IPS-18c (cell line): ENCODE data around the gene CAPG.
"Not testable (repeated sequence)": the region's sequence is repeated elsewhere in the genome, so short reads cannot be mapped to it uniquely, and the experiment has no call there.

Source experiments
- H3K4me3 ChIP-seq: 2 replicates; pipeline ENCODE4 v1.7.0; 2013; ENCODE audit warnings: low read depth, mild to moderate bottlenecking, low read length, moderate library complexity; ENCODE audit not compliant: insufficient read depth
- H3K9me3 ChIP-seq: one replicate; pipeline ENCODE4 v1.6.1; 2013; ENCODE audit warnings: mild to moderate bottlenecking, low read length, moderate library complexity; ENCODE audit not compliant: control insufficient read depth, insufficient read depth

CAPG gene

DNA sequence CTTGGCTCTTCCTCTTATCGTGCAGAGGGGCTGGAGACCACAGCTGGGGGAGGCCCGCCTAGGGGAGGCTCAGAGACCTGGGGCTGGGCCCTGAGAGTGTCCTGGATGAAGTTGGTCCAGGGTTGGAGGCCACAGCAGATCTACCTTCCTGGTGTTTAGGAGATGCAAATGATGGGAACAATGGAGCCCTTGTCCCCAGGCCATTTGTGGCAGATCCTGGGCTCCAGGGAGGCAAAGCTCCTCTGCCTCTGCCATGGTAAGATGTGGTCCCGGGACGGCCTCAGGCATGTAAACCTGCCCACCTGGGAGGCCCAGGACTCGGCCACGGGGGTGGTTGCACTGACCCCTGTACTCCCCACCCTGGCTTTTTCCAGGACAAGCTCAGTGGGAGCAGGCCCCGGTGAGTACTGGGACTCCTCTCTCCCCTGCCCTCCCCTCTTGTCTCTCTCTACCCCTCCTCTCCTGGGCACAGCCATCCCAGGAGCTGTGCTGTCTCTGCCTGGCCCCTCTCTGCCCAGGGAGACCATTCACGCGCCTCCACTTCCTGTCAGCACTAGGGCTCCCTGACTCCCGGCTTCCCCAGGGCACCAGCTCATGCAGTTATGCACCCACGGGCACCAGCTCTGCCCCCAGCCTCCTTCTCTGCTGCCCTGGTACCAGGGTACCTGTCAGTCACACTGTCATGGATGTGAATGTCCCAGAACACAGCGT, 19.2 kb upstream of the CAPG start:
- no peaks in the 10 kb centered on the region for H3K9me3 ChIP-seq
- no peak overlapping the region for H3K4me3 ChIP-seq

DNA sequence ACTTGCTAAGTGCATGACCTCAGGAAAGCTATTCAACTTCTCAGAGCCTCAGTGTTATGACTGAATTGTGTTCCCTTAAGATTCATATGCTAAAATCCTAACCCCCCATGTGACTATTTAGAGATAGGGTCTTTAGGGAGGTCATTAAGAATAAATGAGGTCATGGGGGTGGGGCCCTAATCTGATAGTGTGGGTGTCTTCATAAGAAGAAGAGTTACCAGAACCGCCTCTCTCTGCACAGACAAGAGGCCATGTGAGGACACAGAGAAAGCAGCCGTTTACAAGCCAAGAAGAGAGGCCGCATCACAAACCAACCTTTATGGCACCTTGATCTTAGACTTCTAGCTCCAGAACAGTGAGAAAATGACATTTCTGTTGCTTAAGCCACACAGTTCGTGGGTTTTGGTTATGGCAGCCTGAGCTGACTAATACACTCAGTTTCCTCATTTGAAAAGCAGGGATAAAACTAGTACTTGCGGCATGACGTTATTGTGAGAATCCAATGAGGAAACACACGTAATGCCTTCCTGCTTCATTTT, 18.2 kb upstream of the CAPG start:
- H3K9me3 ChIP-seq = no peaks in the 10 kb centered on the region
- no peak overlapping the region for H3K4me3 ChIP-seq

DNA sequence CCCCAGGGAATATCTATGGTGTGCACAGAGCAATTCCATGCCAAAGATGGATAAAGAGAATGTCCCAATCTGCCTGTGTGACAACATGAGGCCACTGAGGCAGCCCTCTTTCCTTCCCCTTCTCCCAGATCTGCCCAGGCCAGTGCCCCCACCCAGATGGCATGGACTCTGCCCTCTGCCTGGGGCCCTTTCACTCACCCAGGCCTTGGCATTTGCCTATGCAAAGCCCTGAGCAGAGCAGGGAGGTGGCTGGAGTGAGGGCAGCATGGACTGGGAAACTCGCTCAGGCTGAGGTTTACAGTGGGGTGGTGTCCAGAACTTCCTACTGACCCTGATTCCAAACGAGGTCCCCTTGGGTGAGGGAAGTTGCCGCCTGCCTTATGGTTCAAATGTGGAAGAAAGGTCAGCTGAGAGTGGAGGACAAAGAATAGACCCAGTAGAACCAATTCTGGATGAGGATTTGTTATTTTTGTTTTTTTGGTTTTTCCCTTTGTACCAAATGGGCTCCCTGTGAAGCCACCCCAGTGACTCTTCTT, 17.2 kb upstream of the CAPG start:
- H3K9me3 ChIP-seq = no peaks in the 10 kb centered on the region
- H3K4me3 ChIP-seq = no peak overlapping the region; the same call in 1 of the 2 replicates

DNA sequence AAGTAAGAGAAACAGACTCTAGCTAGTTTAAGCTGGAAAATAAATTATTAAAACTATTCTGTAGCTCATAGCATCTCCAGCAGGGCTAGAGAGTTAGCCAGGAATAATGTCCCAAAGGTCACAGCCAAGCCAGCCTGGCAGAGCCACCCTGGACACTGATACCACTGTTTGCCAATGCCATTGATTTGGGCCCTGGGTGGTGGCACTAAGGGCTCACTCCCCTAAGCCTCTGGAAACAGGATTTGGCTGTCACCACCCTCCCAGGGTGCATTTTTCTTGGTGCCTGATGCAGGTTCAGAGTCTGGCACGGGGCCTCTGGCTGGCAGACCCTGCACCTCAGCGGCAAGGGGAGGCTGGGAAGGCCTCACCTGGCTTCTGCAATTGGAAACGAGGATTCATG, 15.4 kb upstream of the CAPG start:
- Histone ChIP-seq H3K9me3 (no peaks in the 10 kb centered on the region), H3K4me3 (no peak overlapping the region)

DNA sequence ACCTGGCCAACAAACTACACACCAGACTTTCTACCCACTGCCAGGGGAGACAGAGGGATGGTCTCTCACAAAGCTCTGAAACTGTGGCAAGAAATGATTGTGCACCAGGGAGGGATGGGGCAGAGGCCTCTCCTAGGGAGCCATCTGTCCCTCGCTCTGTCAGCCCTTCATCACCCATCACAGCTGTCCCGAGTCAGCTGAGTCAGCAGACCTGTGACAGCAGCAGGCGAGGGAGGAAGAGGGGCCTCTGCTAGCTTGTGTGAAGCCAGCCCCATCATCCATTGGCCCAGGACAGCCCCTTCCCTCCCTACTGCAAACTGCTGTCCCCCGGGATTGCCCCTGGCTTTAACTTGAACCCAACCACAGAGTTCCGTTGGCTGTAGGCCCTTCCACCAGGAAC, 13.4 kb upstream of the CAPG start:
- no peak overlapping the region for H3K4me3 ChIP-seq
- no peaks in the 10 kb centered on the region for H3K9me3 ChIP-seq

DNA sequence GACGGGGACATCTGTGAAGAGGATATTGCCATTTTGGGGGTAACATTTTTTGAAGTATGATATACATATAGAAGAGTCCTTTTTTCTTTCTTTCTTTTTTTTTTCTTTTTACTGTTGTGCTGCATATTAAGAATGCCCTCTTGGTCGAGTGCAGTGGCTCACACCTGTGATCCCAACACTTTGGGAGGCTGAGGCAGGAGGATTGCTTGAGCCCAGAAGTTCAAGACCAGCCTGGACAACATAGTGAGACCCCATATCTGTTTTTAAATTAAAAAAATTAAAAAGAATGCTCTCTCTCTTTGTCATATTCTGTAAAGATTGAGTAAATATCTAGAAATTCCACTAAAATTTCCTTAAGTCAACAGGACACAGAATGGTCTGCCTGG, 11.9 kb upstream of the CAPG start:
- Histone ChIP-seq H3K9me3 (no peaks in the 10 kb centered on the region), H3K4me3 (no peak overlapping the region)

DNA sequence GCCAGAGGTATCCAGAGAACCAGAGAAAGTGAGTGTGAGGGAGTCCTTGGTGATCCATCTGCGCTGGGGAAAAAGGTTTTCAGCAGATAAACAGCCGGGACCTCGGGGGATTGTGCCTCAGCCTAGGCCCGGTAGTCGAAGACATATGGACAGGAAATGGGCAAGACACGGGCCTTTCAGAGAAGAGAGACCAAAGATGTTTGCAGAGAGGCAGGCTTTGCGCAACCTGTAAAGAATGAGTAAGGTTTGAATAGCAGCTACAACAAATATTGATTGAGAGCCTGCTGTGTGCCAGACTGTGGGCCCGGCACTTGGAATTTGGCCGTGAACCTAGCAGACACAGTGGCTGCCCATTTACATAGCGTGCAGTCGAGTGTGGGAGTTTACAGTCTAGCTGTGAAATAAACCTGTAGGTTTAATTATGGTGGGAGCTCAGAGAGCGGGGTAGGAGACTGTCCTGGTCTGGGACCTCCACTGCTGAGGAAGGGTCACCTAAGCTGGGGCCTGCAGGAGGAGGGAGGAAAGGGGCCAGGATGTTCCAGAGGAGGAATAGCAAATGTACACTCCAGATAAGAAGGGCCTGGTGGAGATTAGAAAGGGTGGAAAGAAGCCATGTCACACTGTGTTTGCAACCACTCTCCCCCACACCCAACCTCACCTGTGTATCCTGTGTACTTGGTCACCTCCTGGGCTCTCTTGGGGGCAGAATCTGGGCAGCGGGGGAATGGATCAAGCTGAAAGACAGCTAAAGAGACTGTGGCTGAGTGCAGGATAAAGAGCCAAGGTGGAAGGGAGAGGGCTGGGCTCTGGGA, 11.3 kb upstream of the CAPG start:
- Histone ChIP-seq H3K4me3 (no peak overlapping the region), H3K9me3 (no peaks in the 10 kb centered on the region)

DNA sequence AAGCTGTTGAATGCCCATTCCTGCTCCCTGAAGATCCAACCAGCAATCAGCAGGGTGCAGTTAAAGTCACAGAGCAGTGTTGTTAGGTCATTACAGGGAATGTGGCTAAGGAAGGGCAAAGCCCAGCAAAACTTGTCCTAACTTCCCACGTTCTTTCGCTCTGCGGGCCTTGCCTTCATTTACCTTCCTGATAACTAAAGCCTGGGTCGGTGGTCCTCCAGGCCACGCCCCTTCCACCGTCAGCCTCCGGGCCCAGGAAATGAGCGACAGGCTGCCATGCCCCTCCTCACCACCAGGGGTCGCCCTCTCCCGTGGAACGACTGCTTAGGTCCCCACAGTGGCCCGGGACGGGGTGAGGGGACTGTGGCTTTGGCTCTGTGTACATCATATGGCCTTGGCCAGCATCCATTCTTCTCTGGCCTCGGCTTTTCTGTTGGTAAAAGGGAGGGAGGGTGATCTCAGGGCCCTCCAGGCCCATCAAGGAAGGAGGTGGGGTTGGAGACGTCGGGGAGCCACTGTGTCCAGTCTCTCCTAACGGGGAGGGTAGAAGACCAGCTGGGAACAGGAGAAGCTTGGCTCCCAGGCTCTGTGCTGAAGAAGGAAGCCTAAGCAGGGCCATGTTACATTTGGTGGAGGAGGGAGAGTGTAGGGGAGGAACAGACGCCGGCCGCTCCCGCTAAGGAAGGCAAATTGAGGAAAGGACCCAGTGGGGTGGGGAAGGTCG, 10.5 kb upstream of the CAPG start:
- H3K9me3 ChIP-seq = no peaks in the 10 kb centered on the region
- no peak overlapping the region for H3K4me3 ChIP-seq

DNA sequence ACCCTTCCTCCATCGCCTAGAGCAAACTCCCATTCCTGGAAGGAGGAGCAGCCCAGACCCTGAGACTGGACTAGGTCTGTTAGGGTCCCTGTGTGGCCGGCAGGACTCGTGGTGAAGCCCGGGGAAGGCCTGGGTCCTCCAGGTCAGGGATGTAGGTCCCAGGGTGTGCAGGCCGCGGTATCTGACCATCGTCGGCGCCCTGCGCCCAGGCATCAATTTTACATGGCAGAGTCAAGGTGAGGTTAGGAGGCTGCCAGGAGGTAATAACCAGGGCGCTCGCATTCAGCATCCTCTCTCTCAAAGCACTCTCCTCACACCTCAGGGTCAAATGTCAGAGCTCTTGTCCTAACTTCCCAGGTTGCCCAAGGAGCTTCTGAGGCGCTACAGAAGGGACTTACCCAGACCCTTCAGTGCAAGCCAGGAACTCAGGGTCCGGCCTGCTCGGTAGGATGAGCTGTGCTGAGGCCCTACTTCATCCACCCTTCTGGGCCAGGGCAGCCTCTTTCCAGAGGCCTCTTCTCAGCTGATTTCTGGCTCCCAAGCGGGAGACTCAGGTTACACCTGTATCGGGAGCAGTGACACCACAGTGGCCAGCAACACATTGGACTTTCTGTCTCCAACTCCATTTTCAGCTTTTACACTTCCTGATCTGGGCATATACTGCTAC, 9.0 kb upstream of the CAPG start:
- Histone ChIP-seq H3K9me3 (no peaks in the 10 kb centered on the region), H3K4me3 (peak overlapping the region; percentile 90)

DNA sequence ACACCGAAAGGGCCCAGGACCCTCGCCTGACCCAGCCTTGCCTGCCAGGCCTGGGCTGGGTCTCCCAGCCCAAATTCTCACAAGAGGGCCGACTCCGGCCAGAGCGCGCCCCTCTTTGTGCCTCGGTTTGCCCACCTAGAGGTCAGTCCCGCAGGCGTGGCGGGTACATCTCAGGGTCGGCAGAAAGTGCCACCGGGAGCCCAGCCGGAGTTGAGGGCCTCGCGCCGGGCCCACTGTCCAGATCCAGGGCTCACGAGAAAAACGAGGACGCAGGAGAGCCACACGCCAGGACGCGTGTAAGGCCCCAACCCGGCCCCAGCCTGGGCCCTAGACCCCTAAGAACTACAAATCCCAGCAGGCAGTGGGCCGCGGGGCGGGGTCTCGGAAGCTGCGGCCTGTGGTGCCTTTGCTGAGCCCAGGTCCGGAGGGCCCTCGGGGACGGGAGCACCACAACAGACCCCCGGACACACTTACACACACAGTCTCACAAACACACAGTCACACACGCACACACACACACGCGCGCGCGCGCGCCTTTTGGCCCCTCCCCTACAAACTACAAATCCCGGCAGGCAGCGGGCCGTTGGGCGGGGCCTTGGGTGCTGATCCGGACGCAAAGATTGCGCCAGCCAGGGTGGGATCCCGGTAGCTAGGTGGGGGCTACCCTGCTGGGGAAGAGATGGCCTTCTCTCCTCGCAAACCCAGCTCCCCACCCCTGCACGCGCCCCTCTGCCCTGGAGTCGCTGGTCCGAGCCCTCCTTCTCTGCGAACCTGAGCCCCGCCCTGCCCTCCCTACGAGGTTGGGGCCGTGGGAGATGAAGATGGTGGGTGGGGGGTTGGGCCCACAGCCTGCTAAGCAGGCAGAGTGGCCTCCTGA, 8.2 kb upstream of the CAPG start, which contains the start of gene SH2D6:
Gene SH2D6, plus strand, starts transcription at position 583 of the 877 bp plus-strand sequence. CDS start 10,752 bp downstream, outside the sequence.
- Histone ChIP-seq H3K4me3 (peak within 1 kb of the TSS; percentile 90), H3K9me3 (no peaks in the 10 kb centered on the region)

DNA sequence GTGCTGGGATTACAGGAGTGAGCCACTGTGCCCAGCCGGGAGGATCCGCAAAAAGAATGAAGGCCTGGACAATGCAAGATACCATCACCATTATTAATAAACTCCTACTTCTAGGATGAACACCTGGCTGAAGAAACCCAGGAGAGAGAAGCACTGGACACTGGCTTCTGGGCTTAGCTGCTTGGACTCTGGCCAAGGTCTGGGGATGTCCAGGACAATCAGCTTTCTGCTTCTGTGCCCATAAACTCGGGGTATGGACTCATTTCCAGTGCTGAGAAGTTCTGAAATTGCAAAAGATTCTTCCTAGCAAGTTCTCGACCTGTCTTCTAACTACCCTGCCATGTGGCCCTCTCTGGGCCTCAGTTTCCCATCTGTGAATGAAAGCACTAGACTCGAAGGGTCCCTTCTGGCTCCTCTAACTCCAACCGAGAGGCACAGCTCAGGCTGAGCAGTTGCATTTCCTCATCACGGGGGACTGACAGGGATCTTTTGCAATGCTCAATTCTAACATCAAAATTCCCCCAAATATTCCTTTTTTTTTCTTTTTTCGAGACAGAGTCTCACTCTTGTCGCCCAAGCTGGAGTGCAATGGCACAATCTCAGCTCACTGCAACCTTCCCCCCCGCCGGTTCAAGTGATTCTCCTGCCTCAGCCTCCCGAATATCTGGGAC, 5.9 kb upstream of the CAPG start:
- no peaks in the 10 kb centered on the region for H3K9me3 ChIP-seq

DNA sequence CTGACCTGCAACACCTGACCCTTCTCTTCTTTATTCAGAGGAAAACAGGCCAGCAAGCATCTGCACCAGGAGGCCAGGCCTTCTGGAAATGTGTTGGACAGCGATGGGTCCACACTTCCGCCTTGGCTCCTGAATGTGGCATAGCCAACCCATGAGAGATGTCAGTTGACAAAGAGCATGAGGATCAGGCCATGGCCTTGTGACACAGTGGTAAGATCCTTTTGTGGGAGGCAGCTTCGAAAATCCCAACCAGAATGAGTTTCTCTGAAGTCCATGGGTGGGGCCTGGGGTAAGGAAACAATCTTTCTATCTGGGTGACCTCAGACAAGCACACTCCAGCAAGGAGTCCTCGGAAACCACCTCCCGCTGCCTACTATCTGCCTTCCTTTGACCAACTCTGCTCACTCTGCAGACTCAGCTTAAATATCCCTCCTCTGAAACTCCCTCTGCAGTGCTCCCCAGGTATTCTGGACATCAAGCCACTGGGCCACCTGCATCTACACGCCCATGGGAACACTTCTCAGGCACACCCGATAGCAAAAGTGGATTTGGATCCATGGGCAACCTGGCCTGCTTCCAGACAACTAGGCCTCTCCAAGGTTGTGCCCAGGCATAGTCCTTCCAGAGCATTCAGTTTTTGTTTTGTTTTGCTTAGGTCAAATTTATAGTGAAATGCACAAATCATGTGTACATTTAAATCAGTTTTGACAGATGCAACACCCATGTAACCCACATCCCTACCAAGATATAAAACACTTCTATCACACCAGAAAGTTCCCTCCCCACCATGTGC, 4.8 kb upstream of the CAPG start:
- no peaks in the 10 kb centered on the region for H3K9me3 ChIP-seq
- no peak overlapping the region for H3K4me3 ChIP-seq

More for the DNA sequence above, 5.9 kb upstream of the CAPG start:
- no peak overlapping the region for H3K4me3 ChIP-seq

DNA sequence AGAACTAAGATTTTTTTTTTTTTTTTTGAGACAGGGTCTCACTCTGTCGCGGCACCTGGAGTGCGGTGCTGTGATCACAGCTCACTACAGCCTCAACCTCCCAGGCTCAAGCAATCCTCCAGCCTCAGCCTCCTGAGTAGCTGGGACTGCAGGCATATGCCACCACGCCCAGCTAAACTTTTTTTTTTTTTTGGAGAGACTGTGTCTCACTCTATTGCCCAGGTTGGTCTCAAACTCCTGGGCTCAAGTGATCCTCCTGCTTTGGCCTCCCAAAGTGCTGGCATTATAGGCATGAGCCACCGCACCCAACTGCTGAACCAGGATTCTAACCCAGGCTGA, 4.2 kb upstream of the CAPG start:
- H3K9me3 ChIP-seq, H3K4me3 ChIP-seq: not testable (repeated sequence)

DNA sequence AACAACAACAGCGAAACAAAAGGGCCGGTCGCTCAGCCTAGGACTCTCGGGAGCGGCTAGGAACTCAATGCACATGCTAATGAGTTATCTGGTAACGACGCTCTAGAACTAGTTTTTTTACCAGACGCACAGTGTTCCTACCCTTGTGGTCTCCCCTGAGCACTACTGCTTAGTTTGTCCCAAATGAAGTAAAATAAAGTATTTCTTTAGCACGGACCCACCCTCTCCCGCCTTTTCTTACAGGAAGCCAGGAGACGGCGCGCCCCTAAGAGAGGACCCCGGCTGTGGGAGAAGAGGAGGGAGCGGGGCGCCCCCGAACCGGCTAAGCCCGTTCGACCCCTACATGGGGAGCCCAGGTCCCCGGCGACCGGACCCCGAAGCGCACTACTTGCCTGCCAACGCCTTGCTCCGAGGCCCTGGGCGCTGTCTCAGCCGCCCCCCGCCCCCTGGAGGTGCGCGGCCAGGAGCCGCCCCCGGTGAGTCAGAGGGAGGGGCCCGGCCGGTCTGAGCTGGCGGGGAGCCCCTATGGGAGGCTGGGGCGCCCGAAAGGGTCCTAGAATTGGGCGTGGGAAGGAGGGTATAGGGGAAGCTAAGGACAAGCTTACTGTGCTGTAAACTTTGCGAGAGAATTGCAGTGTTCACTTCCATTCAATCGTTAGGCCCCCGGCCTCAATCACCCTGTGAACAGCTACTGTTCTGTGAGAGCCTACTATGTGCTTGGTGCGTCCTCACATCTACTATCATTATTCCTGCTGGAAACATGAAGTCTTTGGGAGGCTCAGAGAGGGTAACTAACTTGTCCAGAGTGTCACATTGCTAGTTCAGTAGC, 3.6 kb upstream of the CAPG start:
- Histone ChIP-seq H3K4me3 (peak overlapping the region; percentile 76), H3K9me3 (no peaks in the 10 kb centered on the region)
